ENCODE results near the gene ILDR2.

ILDR2 gene

GRCh38 chr1:166925810-166926478 lies 49.4 kb downstream of the ILDR2 start:
- H2AFZ ChIP-seq (ENCODE audit: insufficient read depth, low read length, poor library complexity), result no peak overlapping the region
- H3K18ac ChIP-seq (ENCODE audit: low read length), result no peak overlapping the region
- H3K4ac ChIP-seq (ENCODE audit: low read depth, low read length), result no peak overlapping the region
- no peak overlapping the region for H3K4me3 ChIP-seq (ENCODE audit: low read depth, low read length)
- H4K91ac ChIP-seq (ENCODE audit: low read depth, low read length), result no peak overlapping the region
- peaks cover 8% of the 10 kb centered on the region for H3K27me3 ChIP-seq (ENCODE audit: insufficient read depth, low read length)
- H3K79me2 ChIP-seq (ENCODE audit: control insufficient read depth, insufficient read depth, low read length, poor library complexity), result no peaks in the 10 kb centered on the region
- H3K36me3 ChIP-seq (ENCODE audit: control insufficient read depth in 1 of 2, insufficient read depth in 2 of 2, low read length in 2 of 2), result no peaks in the 10 kb centered on the region
- peaks cover 3 to 10% of the 10 kb centered on the region in 2 experiments for H3K4me1 ChIP-seq (ENCODE audit: control insufficient read depth in 1 of 2, insufficient read depth in 2 of 2, low read length in 2 of 2)
- no peak overlapping the region for H3K14ac ChIP-seq (ENCODE audit: low read length)
- peaks cover 4% of the 10 kb centered on the region for H3K9me3 ChIP-seq (ENCODE audit: insufficient read depth, low read depth, low read length)
- H3K79me1 ChIP-seq (ENCODE audit: low read length), result no peaks in the 10 kb centered on the region
- H4K8ac ChIP-seq (ENCODE audit: low read depth, low read length), result no peak overlapping the region
- no peak overlapping the region for H2AK5ac ChIP-seq (ENCODE audit: low read length)
- no peak overlapping the region for H3K23ac ChIP-seq (ENCODE audit: low read length)
- no peak overlapping the region for H2BK5ac ChIP-seq (ENCODE audit: low read depth, low read length, poor library complexity)
- no peak overlapping the region for H3K9ac ChIP-seq (ENCODE audit: low read length)
- no peak overlapping the region for H4K12ac ChIP-seq (ENCODE audit: low read depth, low read length)
- H3K4me2 ChIP-seq (ENCODE audit: low read length), result peak overlapping the region; percentile 4
- H3K27ac ChIP-seq (ENCODE audit: low read depth, low read length), result no peak overlapping the region
- DNase-seq, result peak in 1 of 2 donors; percentile 3
- no peak overlapping the region for H2BK12ac ChIP-seq (ENCODE audit: low read length)
- no CpG with 5 or more reads among the region's 8 CpGs for WGBS (ENCODE audit: extremely low coverage, insufficient coverage, insufficient read length)
- H2BK120ac ChIP-seq (ENCODE audit: insufficient read depth, low read length, poor library complexity), result no peak overlapping the region

GRCh38 chr1:166924823-166925541 lies 50.4 kb downstream of the ILDR2 start:
- H3K4ac ChIP-seq (ENCODE audit: low read depth, low read length), result no peak overlapping the region
- H3K18ac ChIP-seq (ENCODE audit: low read length), result no peak overlapping the region
- no peak overlapping the region for H3K14ac ChIP-seq (ENCODE audit: low read length)
- no peaks in the 10 kb centered on the region for H3K79me1 ChIP-seq (ENCODE audit: low read length)
- H4K91ac ChIP-seq (ENCODE audit: low read depth, low read length), result no peak overlapping the region
- H3K27ac ChIP-seq (ENCODE audit: low read depth, low read length), result no peak overlapping the region
- H3K9me3 ChIP-seq (ENCODE audit: insufficient read depth, low read depth, low read length), result peaks cover 5% of the 10 kb centered on the region
- no peak overlapping the region for H2BK12ac ChIP-seq (ENCODE audit: low read length)
- no peak overlapping the region for H2BK120ac ChIP-seq (ENCODE audit: insufficient read depth, low read length, poor library complexity)
- no peak overlapping the region for H3K9ac ChIP-seq (ENCODE audit: low read length)
- peaks cover 3 to 16% of the 10 kb centered on the region in 2 experiments for H3K4me1 ChIP-seq (ENCODE audit: control insufficient read depth in 1 of 2, insufficient read depth in 2 of 2, low read length in 2 of 2)
- H4K12ac ChIP-seq (ENCODE audit: low read depth, low read length), result no peak overlapping the region
- H2AK5ac ChIP-seq (ENCODE audit: low read length), result no peak overlapping the region
- no peak overlapping the region for H2BK5ac ChIP-seq (ENCODE audit: low read depth, low read length, poor library complexity)
- peaks cover 16% of the 10 kb centered on the region for H3K27me3 ChIP-seq (ENCODE audit: insufficient read depth, low read length)
- H3K23ac ChIP-seq (ENCODE audit: low read length), result no peak overlapping the region
- H4K8ac ChIP-seq (ENCODE audit: low read depth, low read length), result no peak overlapping the region
- H3K4me3 ChIP-seq (ENCODE audit: low read depth, low read length), result no peak overlapping the region
- no peaks in the 10 kb centered on the region for H3K79me2 ChIP-seq (ENCODE audit: control insufficient read depth, insufficient read depth, low read length, poor library complexity)
- H3K4me2 ChIP-seq (ENCODE audit: low read length), result peak overlapping the region; percentile 18
- no peak for DNase-seq
- H3K36me3 ChIP-seq (ENCODE audit: control insufficient read depth in 1 of 2, insufficient read depth in 2 of 2, low read length in 2 of 2), result no peaks in the 10 kb centered on the region
- no CpG with 5 or more reads among the region's 3 CpGs for WGBS (ENCODE audit: extremely low coverage, insufficient coverage, insufficient read length)
- H2AFZ ChIP-seq (ENCODE audit: insufficient read depth, low read length, poor library complexity), result no peak overlapping the region

GRCh38 chr1:166920561-166921475 lies 54.5 kb downstream of the ILDR2 start:
- WGBS (ENCODE audit: extremely low coverage, insufficient coverage, insufficient read length), result no CpG with 5 or more reads among the region's 113 CpGs

DNA sequence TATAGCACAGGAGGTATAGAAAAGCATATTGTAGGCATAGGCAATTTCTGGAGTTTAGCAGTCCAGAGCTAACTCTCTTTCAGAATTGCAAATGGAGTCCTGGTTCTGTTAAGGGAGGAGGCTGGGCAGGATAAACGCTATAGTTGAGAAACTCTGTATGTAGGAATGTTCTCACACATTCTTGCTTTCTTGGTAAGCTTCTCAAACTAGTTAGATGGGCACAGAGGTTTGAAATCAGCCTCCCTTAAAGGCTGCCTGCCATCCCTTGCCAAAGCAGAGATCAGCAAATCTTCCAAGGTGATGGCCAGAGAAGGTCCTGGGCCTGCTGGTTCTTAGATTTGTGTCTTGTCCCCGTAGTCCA lies 56.4 kb downstream of the ILDR2 start:
- Histone ChIP-seq H2BK5ac (ENCODE audit: low read depth, low read length, poor library complexity) (no peak overlapping the region), H3K9ac (ENCODE audit: low read length) (no peak overlapping the region), H2BK120ac (ENCODE audit: insufficient read depth, low read length, poor library complexity) (no peak overlapping the region), H3K4me1 (ENCODE audit: control insufficient read depth in 1 of 2, insufficient read depth in 2 of 2, low read length in 2 of 2) (peaks cover 3 to 14% of the 10 kb centered on the region in 2 experiments), H3K27ac (ENCODE audit: low read depth, low read length) (no peak overlapping the region), H3K18ac (ENCODE audit: low read length) (no peak overlapping the region), H3K27me3 (ENCODE audit: insufficient read depth, low read length) (peaks cover 19% of the 10 kb centered on the region), H3K9me3 (ENCODE audit: insufficient read depth, low read depth, low read length) (peaks cover 5% of the 10 kb centered on the region), H3K36me3 (ENCODE audit: control insufficient read depth in 1 of 2, insufficient read depth in 2 of 2, low read length in 2 of 2) (no peaks in the 10 kb centered on the region), H3K4me2 (ENCODE audit: low read length) (no peak overlapping the region), H2AK5ac (ENCODE audit: low read length) (no peak overlapping the region), H3K23ac (ENCODE audit: low read length) (no peak overlapping the region), H4K8ac (ENCODE audit: low read depth, low read length) (no peak overlapping the region), H3K4me3 (ENCODE audit: low read depth, low read length) (no peak overlapping the region), H3K79me2 (ENCODE audit: control insufficient read depth, insufficient read depth, low read length, poor library complexity) (no peaks in the 10 kb centered on the region), H2AFZ (ENCODE audit: insufficient read depth, low read length, poor library complexity) (no peak overlapping the region), H4K91ac (ENCODE audit: low read depth, low read length) (no peak overlapping the region), H3K4ac (ENCODE audit: low read depth, low read length) (no peak overlapping the region), H3K14ac (ENCODE audit: low read length) (no peak overlapping the region), H4K12ac (ENCODE audit: low read depth, low read length) (no peak overlapping the region), H2BK12ac (ENCODE audit: low read length) (no peak overlapping the region), H3K79me1 (ENCODE audit: low read length) (no peaks in the 10 kb centered on the region)
- no peak for DNase-seq
- no CpG with 5 or more reads among the region's 2 CpGs for WGBS (ENCODE audit: extremely low coverage, insufficient coverage, insufficient read length)

More at GRCh38 chr1:166920561-166921475, 54.5 kb downstream of the ILDR2 start:
- H3K4me2 ChIP-seq (ENCODE audit: low read length), result peak overlapping the region; percentile 98
- no peaks in the 10 kb centered on the region for H3K79me1 ChIP-seq (ENCODE audit: low read length)
- peak overlapping the region; percentile 72 for H3K4me3 ChIP-seq (ENCODE audit: low read depth, low read length)
- no peak overlapping the region for H2BK120ac ChIP-seq (ENCODE audit: insufficient read depth, low read length, poor library complexity)
- H3K18ac ChIP-seq (ENCODE audit: low read length), result no peak overlapping the region
- no peak overlapping the region for H3K14ac ChIP-seq (ENCODE audit: low read length)
- no peaks in the 10 kb centered on the region for H3K79me2 ChIP-seq (ENCODE audit: control insufficient read depth, insufficient read depth, low read length, poor library complexity)
- no peak overlapping the region for H4K8ac ChIP-seq (ENCODE audit: low read depth, low read length)
- no peak overlapping the region for H3K9ac ChIP-seq (ENCODE audit: low read length)
- DNase-seq, result peak in 1 of 2 donors; percentile 20
- peaks cover 5% of the 10 kb centered on the region for H3K9me3 ChIP-seq (ENCODE audit: insufficient read depth, low read depth, low read length)
- peaks cover 3 to 13% of the 10 kb centered on the region in 2 experiments for H3K4me1 ChIP-seq (ENCODE audit: control insufficient read depth in 1 of 2, insufficient read depth in 2 of 2, low read length in 2 of 2)
- no peak overlapping the region for H2BK5ac ChIP-seq (ENCODE audit: low read depth, low read length, poor library complexity)
- H3K36me3 ChIP-seq (ENCODE audit: control insufficient read depth in 1 of 2, insufficient read depth in 2 of 2, low read length in 2 of 2), result no peaks in the 10 kb centered on the region
- no peak overlapping the region for H3K27ac ChIP-seq (ENCODE audit: low read depth, low read length)
- H3K27me3 ChIP-seq (ENCODE audit: insufficient read depth, low read length), result peaks cover 19% of the 10 kb centered on the region
- peak overlapping the region; percentile 47 for H2AFZ ChIP-seq (ENCODE audit: insufficient read depth, low read length, poor library complexity)
- no peak overlapping the region for H3K23ac ChIP-seq (ENCODE audit: low read length)
- no peak overlapping the region for H3K4ac ChIP-seq (ENCODE audit: low read depth, low read length)
- no peak overlapping the region for H2BK12ac ChIP-seq (ENCODE audit: low read length)
- H4K12ac ChIP-seq (ENCODE audit: low read depth, low read length), result no peak overlapping the region
- no peak overlapping the region for H2AK5ac ChIP-seq (ENCODE audit: low read length)
- H4K91ac ChIP-seq (ENCODE audit: low read depth, low read length), result no peak overlapping the region
